B cell (primary cell): ENCODE results near the gene MACROH2A1. TPM values are rescaled to one million over a fixed set of nuclear protein-coding genes. Genes with fewer than 3 reads are reported as not detected.

ENCODE experiments used
- ATAC-seq: fragments of 200-7000 bp; cut with Tn5 transposase; one replicate; pipeline ENCODE4 v1.10.0; 2021; ENCODE audit warnings: low read depth, mild to moderate bottlenecking, moderate number of reproducible peaks, moderate library complexity
- CTCF ChIA-PET: fragments of 350-600 bp; sonication (Branson Sonifier 250); formaldehyde crosslinking; loops from one replicate; lab custom pipeline; 2021; ENCODE audit warnings: antibody characterized with exemption, inconsistent platforms; lab: Charles Lee
- POLR2A ChIA-PET: fragments of 350-600 bp; sonication (Branson Sonifier 250); formaldehyde crosslinking; loops from one replicate; lab custom pipeline; 2021; ENCODE audit warnings: antibody characterized with exemption; lab: Charles Lee
- DNase-seq: peaks from one replicate; pipeline ENCODE4 v3.0.0; 2013
- H2AFZ ChIP-seq: 2 replicates; pipeline ENCODE4 v1.6.1; 2012; ENCODE audit warnings: mild to moderate bottlenecking, low read depth, low read length; ENCODE audit not compliant: insufficient read depth, poor library complexity, severe bottlenecking
- H3K27ac ChIP-seq, 2 donors: 1 replicate in 1 of 2; 2 replicates in 1 of 2; pipeline ENCODE4 v1.5.1; 2012 to 2013; ENCODE audit warnings: low read length in 2 of 2, mild to moderate bottlenecking in 2 of 2, moderate library complexity in 1 of 2
- H3K27me3 ChIP-seq, 4 experiments: fragments of 200-600 bp in 1 of 4; sonication (generic) in 1 of 4; replicated peaks in 1 of 4; 1 replicate in 2 of 4; 2 replicates in 2 of 4; pipeline versions ENCODE4 v1.6.1 to v1.7.0; 2013 to 2016; ENCODE audit warnings: low read length in 3 of 4, mild to moderate bottlenecking in 2 of 4, mixed read lengths in 1 of 4, moderate library complexity in 1 of 4; ENCODE audit not compliant: insufficient read depth in 4 of 4, control insufficient read depth in 3 of 4; ENCODE audit errors: control extremely low read depth in 1 of 4
- H3K36me3 ChIP-seq, 2 experiments: replicated peaks in 1 of 2; 1 replicate in 1 of 2; 2 replicates in 1 of 2; pipeline versions ENCODE4 v1.6.1 to v1.7.1; 2013; ENCODE audit warnings: low read length in 1 of 2; ENCODE audit not compliant: insufficient read depth in 2 of 2, control insufficient read depth in 1 of 2; ENCODE audit errors: control extremely low read depth in 1 of 2, extremely low read depth in 1 of 2
- H3K4me1 ChIP-seq, 2 donors: fragments of 200-600 bp in 1 of 2; sonication (generic) in 1 of 2; 1 replicate in 1 of 2; 2 replicates in 1 of 2; pipeline versions ENCODE4 v1.5.1 to v1.6.1; 2013 to 2017; ENCODE audit warnings: low read length in 2 of 2; ENCODE audit not compliant: control insufficient read depth in 2 of 2, insufficient read depth in 2 of 2
- H3K4me2 ChIP-seq: replicated peaks from 2 replicates; pipeline ENCODE3; 2012; ENCODE audit warnings: mild to moderate bottlenecking, low read depth, low read length; ENCODE audit not compliant: poor library complexity, severe bottlenecking
- H3K4me3 ChIP-seq, 5 experiments: fragments of 200-600 bp in 1 of 5; sonication (generic) in 1 of 5; 1 replicate in 3 of 5; 2 replicates in 2 of 5; pipeline versions ENCODE4 v1.5.1 to v1.7.0; 2011 to 2016; ENCODE audit warnings: low read length in 4 of 5, mild to moderate bottlenecking in 4 of 5, low read depth in 2 of 5, control low read depth in 1 of 5, moderate library complexity in 1 of 5; ENCODE audit not compliant: insufficient read depth in 1 of 5; ENCODE audit errors: control extremely low read depth in 1 of 5, extremely low read depth in 1 of 5
- H3K79me2 ChIP-seq: fragments of 200-600 bp; sonication (generic); one replicate; pipeline ENCODE4 v1.6.0; 2016; ENCODE audit warnings: low read length; ENCODE audit not compliant: control insufficient read depth, insufficient read depth
- H3K9ac ChIP-seq: fragments of 200-600 bp; sonication (generic); 2 replicates; pipeline ENCODE4 v1.6.1; 2017; ENCODE audit warnings: mild to moderate bottlenecking, low read length, moderate library complexity
- H3K9me3 ChIP-seq, 3 donors: one replicate each; pipeline versions ENCODE4 v1.6.1 to v1.7.1; 2013; ENCODE audit warnings: low read length in 2 of 3; ENCODE audit not compliant: control insufficient read depth in 2 of 3, insufficient read depth in 1 of 3; ENCODE audit errors: control extremely low read depth in 1 of 3
- H4K20me1 ChIP-seq: 2 replicates; pipeline ENCODE4 v1.6.0; 2012; ENCODE audit warnings: mild to moderate bottlenecking, low read length; ENCODE audit not compliant: insufficient read depth, control insufficient read depth, poor library complexity, severe bottlenecking
- H3K27ac Mint-ChIP-seq: one replicate; pipeline ENCODE4 v1.8.0; 2021; ENCODE audit warnings: mixed read lengths
- H3K27me3 Mint-ChIP-seq: one replicate; pipeline ENCODE4 v1.8.0; 2021; ENCODE audit warnings: mixed read lengths
- H3K4me1 Mint-ChIP-seq: one replicate; pipeline ENCODE4 v1.8.0; 2021; ENCODE audit warnings: mixed read lengths
- H3K4me3 Mint-ChIP-seq: one replicate; pipeline ENCODE4 v1.8.0; 2021; ENCODE audit warnings: mixed read lengths
- H3K9me3 Mint-ChIP-seq: one replicate; pipeline ENCODE4 v1.8.0; 2022; ENCODE audit warnings: mixed read lengths; ENCODE audit not compliant: insufficient read depth
- EZH2 ChIP-seq: IDR thresholded peaks from 2 replicates; pipeline ENCODE4 v1.6.1; 2012; ENCODE audit warnings: borderline replicate concordance, low read depth, mild to moderate bottlenecking, moderate library complexity, low read length; ENCODE audit not compliant: insufficient read depth, poor library complexity, severe bottlenecking
- WGBS: methylation state at CpG from one replicate; pipeline ENCODE4 v1.1.5; 2013; ENCODE audit warnings: missing lambda C conversion rate; ENCODE audit not compliant: insufficient coverage; 5-methylcytosine and 5-hydroxymethylcytosine counted together
- intact Hi-C: fragments of 100-400 bp; cut with micrococcal nuclease; formaldehyde crosslinking; loops from one replicate; pipeline ENCODE4 v1.10.0; 2022
- polyA plus RNA-seq: library from polyadenylated mRNA; depleted of rRNA; stranded (reverse); fragments of >200 nt; gene quantifications from 2 replicates; pipeline ENCODE4 v1.2.3, GENCODE V29; 2012
- total RNA-seq, 2 donors: library from RNA; stranded (reverse); fragments of 120-200 nt in 1 of 2; gene quantifications; 1 replicate in 1 of 2; 2 replicates in 1 of 2; pipeline versions ENCODE4 v1.2.3 to v1.2.4, GENCODE V29; 2013 to 2022
- TF ChIP-seq, protein P1 (sequence below): fragments of 200-600 bp; IDR thresholded peaks from one replicate; pipeline ENCODE4 v1.8.0; 2022; ENCODE audit warnings: antibody characterized with exemption, mild to moderate bottlenecking

The MACROH2A1 gene
- total and polyA plus RNA-seq, 2 donors (not counting 1 experiment from before 2014, with no cell fraction given), result 80.1 to 99.7 TPM

GRCh38 chr5:135426102-135427082 is 27.4 kb upstream of the MACROH2A1 start:
- H3K27me3 ChIP-seq, result no peaks in the 10 kb centered on the region
- POLR2A ChIA-PET, result no interaction called here
- 90% methylated on average over 3 of the region's 7 CpGs for WGBS
- no peak overlapping the region for H3K27ac ChIP-seq
- Mint-ChIP-seq H3K4me1 (no peaks in the 10 kb centered on the region), H3K27me3 (peaks cover 38% of the 10 kb centered on the region), H3K27ac (no peak overlapping the region), H3K4me3 (no peak overlapping the region), H3K9me3 (peaks cover 6% of the 10 kb centered on the region)
- DNase-seq (peak; percentile 59), ATAC-seq (peak; percentile 43)
- intact Hi-C loops, result no loop called here
- TF ChIP-seq EZH2, result no peak
- TF ChIP-seq, protein P1, sequence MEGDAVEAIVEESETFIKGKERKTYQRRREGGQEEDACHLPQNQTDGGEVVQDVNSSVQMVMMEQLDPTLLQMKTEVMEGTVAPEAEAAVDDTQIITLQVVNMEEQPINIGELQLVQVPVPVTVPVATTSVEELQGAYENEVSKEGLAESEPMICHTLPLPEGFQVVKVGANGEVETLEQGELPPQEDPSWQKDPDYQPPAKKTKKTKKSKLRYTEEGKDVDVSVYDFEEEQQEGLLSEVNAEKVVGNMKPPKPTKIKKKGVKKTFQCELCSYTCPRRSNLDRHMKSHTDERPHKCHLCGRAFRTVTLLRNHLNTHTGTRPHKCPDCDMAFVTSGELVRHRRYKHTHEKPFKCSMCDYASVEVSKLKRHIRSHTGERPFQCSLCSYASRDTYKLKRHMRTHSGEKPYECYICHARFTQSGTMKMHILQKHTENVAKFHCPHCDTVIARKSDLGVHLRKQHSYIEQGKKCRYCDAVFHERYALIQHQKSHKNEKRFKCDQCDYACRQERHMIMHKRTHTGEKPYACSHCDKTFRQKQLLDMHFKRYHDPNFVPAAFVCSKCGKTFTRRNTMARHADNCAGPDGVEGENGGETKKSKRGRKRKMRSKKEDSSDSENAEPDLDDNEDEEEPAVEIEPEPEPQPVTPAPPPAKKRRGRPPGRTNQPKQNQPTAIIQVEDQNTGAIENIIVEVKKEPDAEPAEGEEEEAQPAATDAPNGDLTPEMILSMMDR, result peak; percentile 74
- H3K79me2 ChIP-seq, result no peaks in the 10 kb centered on the region
- H3K9ac ChIP-seq, result no peak overlapping the region
- peak overlapping the region; percentile 24 for H2AFZ ChIP-seq
- peaks cover 0 to 9% (median 0%) of the 10 kb centered on the region in 3 donors for H3K9me3 ChIP-seq
- H3K4me3 ChIP-seq, result no peak overlapping the region
- CTCF ChIA-PET, result interaction anchor here (0.6 to 1.7 kb wide), 10 partner anchors 8 to 234 kb away, joined by 3 to 6 read pairs (median 3); no protein-coding TSS in a partner anchor
- H3K36me3 ChIP-seq, result no peaks in the 10 kb centered on the region
- H4K20me1 ChIP-seq, result no peaks in the 10 kb centered on the region
- no peak overlapping the region for H3K4me2 ChIP-seq
- H3K4me1 ChIP-seq, result no peaks in the 10 kb centered on the region

GRCh38 chr5:135425641-135426040 is 26.6 kb upstream of the MACROH2A1 start:
- H3K4me1 Mint-ChIP-seq, result no peaks in the 10 kb centered on the region
- DNase-seq, result no peak
- no peak overlapping the region for H3K4me3 ChIP-seq
- peak overlapping the region; percentile 24 for H2AFZ ChIP-seq
- H3K27me3 Mint-ChIP-seq, result peaks cover 44% of the 10 kb centered on the region
- no peaks in the 10 kb centered on the region for H3K36me3 ChIP-seq
- H3K27ac Mint-ChIP-seq, result no peak overlapping the region
- no peaks in the 10 kb centered on the region for H3K79me2 ChIP-seq
- H4K20me1 ChIP-seq, result no peaks in the 10 kb centered on the region
- intact Hi-C loops, result no loop called here
- peaks cover 0 to 9% (median 0%) of the 10 kb centered on the region in 3 donors for H3K9me3 ChIP-seq
- H3K27me3 ChIP-seq, result peaks cover 0 to 3% (median 1%) of the 10 kb centered on the region in 4 experiments
- ChIA-PET POLR2A (no interaction called here), CTCF (interaction anchor here (0.7 to 1.7 kb wide), 9 partner anchors 9 to 234 kb away, joined by 3 to 6 read pairs (median 3); no protein-coding TSS in a partner anchor)
- no peak for ATAC-seq
- H3K4me2 ChIP-seq, result no peak overlapping the region
- H3K4me3 Mint-ChIP-seq, result no peak overlapping the region
- TF ChIP-seq EZH2, result no peak
- TF ChIP-seq, protein P1, result no peak
- WGBS, result 0% methylated on average over 1 of the region's 2 CpGs
- no peak overlapping the region for H3K27ac ChIP-seq
- no peaks in the 10 kb centered on the region for H3K4me1 ChIP-seq
- no peak overlapping the region for H3K9ac ChIP-seq
- H3K9me3 Mint-ChIP-seq, result peaks cover 6% of the 10 kb centered on the region
